Smooth muscle cell (in vitro differentiated cells): Measurements from ENCODE around the gene KIAA0930. TPM values are rescaled to one million over a fixed set of nuclear protein-coding genes. Genes with fewer than 3 reads are reported as not detected.

Experiments
- DNase-seq: peaks from one replicate; lab custom pipeline; 2025; ENCODE audit not compliant: unreplicated experiment; lab: John Stamatoyannopoulos, UW
- H2AFZ ChIP-seq: fragments of 200-600 bp; sonication (generic); 2 replicates; pipeline ENCODE4 v1.6.0; 2016; ENCODE audit warnings: antibody characterized with exemption, low read depth, mild to moderate bottlenecking
- H3F3A ChIP-seq: fragments of 200-600 bp; sonication (generic); 2 replicates; pipeline ENCODE4 v1.6.0; 2017; ENCODE audit warnings: antibody characterized with exemption, low read depth
- H3K27ac ChIP-seq: fragments of 200-600 bp; sonication (generic); 2 replicates; pipeline ENCODE4 v1.5.1; 2016; ENCODE audit warnings: low read depth, mild to moderate bottlenecking
- H3K27me3 ChIP-seq: fragments of 200-600 bp; sonication (generic); 2 replicates; pipeline ENCODE4 v1.6.1; 2016; ENCODE audit warnings: low read depth, mild to moderate bottlenecking
- H3K36me3 ChIP-seq: fragments of 200-600 bp; sonication (generic); 2 replicates; pipeline ENCODE4 v1.5.1; 2016; ENCODE audit warnings: low read depth
- H3K4me1 ChIP-seq: fragments of 200-600 bp; sonication (generic); 2 replicates; pipeline ENCODE4 v1.5.1; 2016; ENCODE audit warnings: low read depth
- H3K4me2 ChIP-seq: fragments of 200-600 bp; sonication (generic); 2 replicates; pipeline ENCODE4 v1.6.0; 2016; ENCODE audit warnings: mild to moderate bottlenecking
- H3K4me3 ChIP-seq: fragments of 200-600 bp; sonication (generic); 2 replicates; pipeline ENCODE4 v1.5.1; 2016; ENCODE audit warnings: mild to moderate bottlenecking
- H3K79me2 ChIP-seq: fragments of 200-600 bp; sonication (generic); 2 replicates; pipeline ENCODE4 v1.6.0; 2016; ENCODE audit warnings: low read depth, mild to moderate bottlenecking
- H3K9ac ChIP-seq: fragments of 200-600 bp; sonication (generic); 2 replicates; pipeline ENCODE4 v1.6.0; 2016; ENCODE audit warnings: low read depth
- H3K9me3 ChIP-seq: fragments of 200-600 bp; sonication (generic); replicated peaks from 2 replicates; pipeline ENCODE4 v1.5.1; 2016; ENCODE audit warnings: low read depth
- H4K20me1 ChIP-seq: fragments of 200-600 bp; sonication (generic); 2 replicates; pipeline ENCODE4 v1.6.0; 2016; ENCODE audit warnings: low read depth
- WGBS: methylation state at CpG from one replicate; pipeline ENCODE4 v1.1.7; 2016; ENCODE audit warnings: low lambda C conversion rate; 5-methylcytosine and 5-hydroxymethylcytosine counted together
- polyA plus RNA-seq: library from polyadenylated mRNA; unstranded; fragments of >200 nt; fragmentation: Nextera tagmentation; extraction: Ambion mirVana; gene quantifications from 2 replicates; pipeline ENCODE4 v1.2.1, GENCODE V29; 2016
- total RNA-seq: library from RNA; depleted of rRNA; stranded (reverse); fragments of >200 nt; gene quantifications from 2 replicates; pipeline ENCODE4 v1.2.3, GENCODE V29; 2014
- TF ChIP-seq, protein P1 (sequence below): fragments of 200-600 bp; sonication (generic); IDR thresholded peaks from 2 replicates; pipeline ENCODE4 v1.5.1; 2017; ENCODE audit warnings: borderline replicate concordance, mild to moderate bottlenecking, antibody characterized with exemption; ENCODE audit not compliant: insufficient read depth, poor library complexity, severe bottlenecking

Gene KIAA0930
- total and polyA plus RNA-seq, 2 experiments from 2014 or later, result 37.6 to 44.8 TPM

DNA sequence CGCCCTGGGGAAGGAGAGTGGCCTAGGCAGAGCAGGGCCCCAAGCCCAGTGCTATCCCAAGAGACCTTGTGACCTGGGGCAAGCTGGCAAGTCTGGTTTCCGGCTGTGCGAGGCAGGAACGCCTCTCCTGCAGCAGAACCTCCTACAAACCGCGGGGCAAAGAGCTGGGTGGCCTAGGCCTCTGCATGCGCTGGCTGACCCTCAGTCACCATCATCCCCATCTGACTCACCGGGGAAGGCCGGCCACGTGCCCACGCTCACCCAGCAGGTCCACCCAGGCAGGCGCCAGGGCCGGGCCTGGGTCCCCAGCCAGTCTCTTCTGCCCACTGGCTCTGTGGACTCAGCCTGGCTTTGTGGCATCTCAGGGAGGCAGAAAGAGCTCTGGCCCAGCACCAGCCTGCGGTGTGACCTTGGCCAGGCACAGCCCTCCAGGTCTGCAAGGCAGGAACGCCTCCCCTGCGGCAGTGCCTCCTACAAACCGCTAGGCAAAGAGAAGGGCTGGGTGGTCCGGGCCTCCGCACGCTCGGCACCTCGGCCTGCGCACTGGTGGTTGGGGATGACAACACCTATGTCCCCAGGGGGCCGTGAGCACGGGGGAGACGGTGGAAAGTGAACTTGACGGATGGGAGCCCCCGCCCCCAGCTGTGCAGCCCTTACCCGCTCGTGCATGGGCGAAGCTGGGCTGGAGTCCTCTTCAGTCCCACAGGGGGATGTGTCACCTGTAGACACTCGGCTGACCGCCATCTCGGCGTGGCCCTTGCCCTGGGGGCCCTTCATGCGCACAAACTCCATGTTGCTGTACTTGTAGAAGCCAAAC is 38.2 kb downstream of the KIAA0930 start:
- DNase-seq, result no peak
- no peak overlapping the region for H3K4me3 ChIP-seq
- peak overlapping the region; percentile 57 for H3K4me2 ChIP-seq
- no peak overlapping the region for H2AFZ ChIP-seq
- H3K27me3 ChIP-seq, result no peaks in the 10 kb centered on the region
- TF ChIP-seq, protein P1, sequence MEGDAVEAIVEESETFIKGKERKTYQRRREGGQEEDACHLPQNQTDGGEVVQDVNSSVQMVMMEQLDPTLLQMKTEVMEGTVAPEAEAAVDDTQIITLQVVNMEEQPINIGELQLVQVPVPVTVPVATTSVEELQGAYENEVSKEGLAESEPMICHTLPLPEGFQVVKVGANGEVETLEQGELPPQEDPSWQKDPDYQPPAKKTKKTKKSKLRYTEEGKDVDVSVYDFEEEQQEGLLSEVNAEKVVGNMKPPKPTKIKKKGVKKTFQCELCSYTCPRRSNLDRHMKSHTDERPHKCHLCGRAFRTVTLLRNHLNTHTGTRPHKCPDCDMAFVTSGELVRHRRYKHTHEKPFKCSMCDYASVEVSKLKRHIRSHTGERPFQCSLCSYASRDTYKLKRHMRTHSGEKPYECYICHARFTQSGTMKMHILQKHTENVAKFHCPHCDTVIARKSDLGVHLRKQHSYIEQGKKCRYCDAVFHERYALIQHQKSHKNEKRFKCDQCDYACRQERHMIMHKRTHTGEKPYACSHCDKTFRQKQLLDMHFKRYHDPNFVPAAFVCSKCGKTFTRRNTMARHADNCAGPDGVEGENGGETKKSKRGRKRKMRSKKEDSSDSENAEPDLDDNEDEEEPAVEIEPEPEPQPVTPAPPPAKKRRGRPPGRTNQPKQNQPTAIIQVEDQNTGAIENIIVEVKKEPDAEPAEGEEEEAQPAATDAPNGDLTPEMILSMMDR, result no peak
- peak overlapping the region; percentile 47 for H3K9ac ChIP-seq
- no peaks in the 10 kb centered on the region for H3K79me2 ChIP-seq
- peaks cover 3% of the 10 kb centered on the region for H3F3A ChIP-seq
- H3K36me3 ChIP-seq, result no peaks in the 10 kb centered on the region
- H3K27ac ChIP-seq, result peak overlapping the region; percentile 95
- peaks cover 5% of the 10 kb centered on the region for H3K4me1 ChIP-seq
- 86% methylated on average over 31 of the region's 36 CpGs for WGBS
- peaks cover 14% of the 10 kb centered on the region for H4K20me1 ChIP-seq
- no peaks in the 10 kb centered on the region for H3K9me3 ChIP-seq

DNA sequence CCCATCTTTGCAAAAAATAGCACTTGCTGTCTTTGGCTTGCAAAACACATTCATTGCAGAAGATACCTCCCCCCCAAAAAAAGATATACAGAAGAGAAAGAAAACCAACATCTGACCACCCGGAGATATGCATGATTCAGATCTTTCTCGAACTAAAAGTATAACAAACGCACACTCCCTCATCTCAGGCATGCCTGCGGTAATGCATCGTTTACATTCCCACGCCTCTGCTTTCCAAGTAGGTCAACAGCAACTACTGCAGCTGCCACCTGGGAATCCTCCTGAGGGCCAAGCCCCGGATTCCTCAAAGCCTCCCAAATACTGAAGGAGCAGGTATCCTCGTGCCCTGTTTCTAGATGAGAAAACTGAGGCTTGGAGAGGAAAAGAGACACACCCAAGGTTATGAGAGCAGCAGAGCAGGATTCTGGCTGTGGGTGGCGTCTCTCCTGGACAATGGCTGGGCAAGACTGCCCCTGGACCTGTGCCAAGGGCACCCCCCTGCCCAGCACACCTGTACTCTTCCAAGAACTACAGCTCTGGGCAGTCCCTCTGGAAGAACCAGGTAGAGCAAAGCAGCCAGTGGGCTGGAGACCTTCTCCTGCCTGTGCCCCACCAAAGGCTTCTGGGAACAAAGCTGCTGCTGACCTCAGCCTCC is 38.9 kb downstream of the KIAA0930 start:
- no peak for DNase-seq
- TF ChIP-seq, protein P1, result no peak
- Histone ChIP-seq H3F3A (peaks cover 3% of the 10 kb centered on the region), H2AFZ (no peak overlapping the region), H3K4me3 (no peak overlapping the region), H3K27me3 (no peaks in the 10 kb centered on the region), H3K9ac (peak overlapping the region; percentile 83), H4K20me1 (peaks cover 14% of the 10 kb centered on the region), H3K4me2 (peak overlapping the region; percentile 57), H3K36me3 (no peaks in the 10 kb centered on the region), H3K9me3 (no peaks in the 10 kb centered on the region), H3K27ac (peak overlapping the region; percentile 95), H3K4me1 (peaks cover 5% of the 10 kb centered on the region), H3K79me2 (no peaks in the 10 kb centered on the region)
- 51% methylated on average over 9 of the region's 9 CpGs for WGBS

DNA sequence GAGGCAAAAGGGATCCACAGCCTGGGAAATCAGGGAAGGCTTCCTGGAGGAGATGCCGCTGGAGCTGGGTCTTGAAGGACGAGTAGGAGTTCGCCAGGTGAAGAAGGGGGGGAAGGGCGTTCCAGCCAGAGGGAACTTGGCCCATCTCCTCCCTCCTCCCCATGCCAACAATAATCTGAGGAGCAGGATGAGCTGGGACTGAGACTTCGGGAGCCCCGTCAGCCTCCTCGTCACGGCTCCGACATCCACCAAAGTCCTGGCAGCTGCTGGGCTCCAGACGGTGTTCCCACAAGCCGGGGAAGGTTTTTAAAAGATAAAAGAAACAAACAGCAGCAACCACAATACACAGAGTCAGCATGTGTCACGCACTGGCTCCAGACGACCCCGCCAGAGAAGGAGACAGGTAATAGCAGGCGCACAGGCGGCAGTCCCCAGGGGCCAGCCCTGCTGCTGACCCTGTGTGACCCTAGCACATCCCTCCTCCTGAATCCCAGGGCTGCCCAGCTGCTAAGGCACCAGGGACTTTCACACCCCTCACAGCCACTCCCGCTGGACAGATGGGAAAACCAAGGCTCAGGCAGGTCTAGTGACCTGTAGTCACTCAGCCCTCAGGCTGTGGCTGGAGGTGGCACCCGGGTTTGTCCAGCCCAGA is 39.7 kb downstream of the KIAA0930 start:
- TF ChIP-seq, protein P1, result no peak
- Histone ChIP-seq H3K79me2 (no peaks in the 10 kb centered on the region), H2AFZ (no peak overlapping the region), H3K27ac (peak overlapping the region; percentile 95), H3K27me3 (no peaks in the 10 kb centered on the region), H3K4me2 (peak overlapping the region; percentile 57), H3K9me3 (no peaks in the 10 kb centered on the region), H3K4me1 (peaks cover 5% of the 10 kb centered on the region), H4K20me1 (peaks cover 14% of the 10 kb centered on the region), H3K36me3 (no peaks in the 10 kb centered on the region), H3K9ac (peak overlapping the region; percentile 83), H3F3A (peaks cover 3% of the 10 kb centered on the region), H3K4me3 (no peak overlapping the region)
- DNase-seq, result no peak
- 41% methylated on average over 18 of the region's 18 CpGs for WGBS
